ENCODE data around the gene GCAT.

GRCh38 chr22:37824674-37825641 lies 17.2 kb downstream of the GCAT start:
- TF ChIP-seq CTCF (IDR thresholded peaks at IDR 0.05; ENCODE audit: poor library complexity, severe bottlenecking) = no peak
- TF ChIP-seq EZH2 (IDR thresholded peaks at IDR 0.05; ENCODE audit: borderline replicate concordance, insufficient read depth, low read length, poor library complexity, severe bottlenecking) = no peak
- TF ChIP-seq RAD21 (conservative IDR thresholded peaks at IDR 0.05) = no peak
- no peak for TF ChIP-seq REST (IDR thresholded peaks at IDR 0.05; ENCODE audit: borderline replicate concordance)
- TF ChIP-seq SMC3 (conservative IDR thresholded peaks at IDR 0.05; ENCODE audit: poor library complexity) = no peak

Data from neural cell (in vitro differentiated cells).